HL-60 (cell line): ENCODE data around the gene FCGBP.

Source experiments
- DNase-seq, 2 experiments: peaks; one replicate each; pipeline ENCODE4 v3.0.0-alpha.2; 2010 to 2020; ENCODE audit warnings: low read depth in 1 of 2, low spot score in 1 of 2
- H3K27ac ChIP-seq: fragments of 250-450 bp; sonication (Bioruptor Pico); replicated peaks from 2 replicates; pipeline ENCODE4 v1.5.1; 2020; ENCODE audit warnings: mild to moderate bottlenecking, moderate library complexity
- H3K27me3 ChIP-seq: fragments of 250-450 bp; sonication (Bioruptor Pico); 2 replicates; pipeline ENCODE4 v1.5.1; 2021; ENCODE audit warnings: mild to moderate bottlenecking, moderate library complexity; ENCODE audit not compliant: insufficient read depth, poor library complexity, severe bottlenecking
- H3K4me3 ChIP-seq: replicated peaks from 2 replicates; pipeline ENCODE4 v1.5.1; 2011; ENCODE audit warnings: mild to moderate bottlenecking, control low read depth, low read length; ENCODE audit not compliant: insufficient read depth
- GABPA ChIP-seq: IDR thresholded peaks from 2 replicates; pipeline ENCODE4 v1.6.1; 2012; ENCODE audit warnings: low read depth
- POLR2AphosphoS5 ChIP-seq: IDR thresholded peaks from 2 replicates; pipeline ENCODE4 v1.6.1; 2012; ENCODE audit warnings: low read depth
- SPI1 ChIP-seq: IDR thresholded peaks from 2 replicates; pipeline ENCODE4 v1.6.1; 2012; ENCODE audit warnings: low read depth, mild to moderate bottlenecking, borderline replicate concordance
- TF ChIP-seq, protein P1 (sequence below): IDR thresholded peaks from 2 replicates; pipeline ENCODE4 v1.6.1; 2012; ENCODE audit warnings: low read depth; ENCODE audit not compliant: insufficient replicate concordance
- TF ChIP-seq, protein P2 (sequence below): IDR thresholded peaks from one replicate; pipeline ENCODE4 v1.5.1; 2011; ENCODE audit warnings: low read length, control low read depth, inconsistent platforms; ENCODE audit not compliant: insufficient read depth

Gene FCGBP

DNA sequence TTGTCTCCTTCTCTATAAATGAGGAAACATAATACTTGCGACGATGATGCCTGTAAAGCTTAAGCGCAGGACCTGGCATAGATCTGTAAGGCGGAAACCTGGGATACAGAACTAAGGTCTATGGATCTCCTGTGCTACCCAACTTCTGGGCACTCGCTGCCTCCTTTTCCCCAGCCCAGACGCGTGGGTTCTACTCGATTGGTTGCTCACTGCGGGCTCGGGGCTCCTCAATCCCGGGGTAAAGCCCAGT, 35.9 kb upstream of the FCGBP start:
- peak in 1 of 2 experiments; percentile 58 for DNase-seq
- Histone ChIP-seq H3K4me3 (peak overlapping the region; percentile 79), H3K27me3 (no peaks in the 10 kb centered on the region), H3K27ac (peak overlapping the region; percentile 70)
- TF ChIP-seq POLR2AphosphoS5 (no peak), SPI1 (no peak), GABPA (no peak)
- TF ChIP-seq, protein P1, sequence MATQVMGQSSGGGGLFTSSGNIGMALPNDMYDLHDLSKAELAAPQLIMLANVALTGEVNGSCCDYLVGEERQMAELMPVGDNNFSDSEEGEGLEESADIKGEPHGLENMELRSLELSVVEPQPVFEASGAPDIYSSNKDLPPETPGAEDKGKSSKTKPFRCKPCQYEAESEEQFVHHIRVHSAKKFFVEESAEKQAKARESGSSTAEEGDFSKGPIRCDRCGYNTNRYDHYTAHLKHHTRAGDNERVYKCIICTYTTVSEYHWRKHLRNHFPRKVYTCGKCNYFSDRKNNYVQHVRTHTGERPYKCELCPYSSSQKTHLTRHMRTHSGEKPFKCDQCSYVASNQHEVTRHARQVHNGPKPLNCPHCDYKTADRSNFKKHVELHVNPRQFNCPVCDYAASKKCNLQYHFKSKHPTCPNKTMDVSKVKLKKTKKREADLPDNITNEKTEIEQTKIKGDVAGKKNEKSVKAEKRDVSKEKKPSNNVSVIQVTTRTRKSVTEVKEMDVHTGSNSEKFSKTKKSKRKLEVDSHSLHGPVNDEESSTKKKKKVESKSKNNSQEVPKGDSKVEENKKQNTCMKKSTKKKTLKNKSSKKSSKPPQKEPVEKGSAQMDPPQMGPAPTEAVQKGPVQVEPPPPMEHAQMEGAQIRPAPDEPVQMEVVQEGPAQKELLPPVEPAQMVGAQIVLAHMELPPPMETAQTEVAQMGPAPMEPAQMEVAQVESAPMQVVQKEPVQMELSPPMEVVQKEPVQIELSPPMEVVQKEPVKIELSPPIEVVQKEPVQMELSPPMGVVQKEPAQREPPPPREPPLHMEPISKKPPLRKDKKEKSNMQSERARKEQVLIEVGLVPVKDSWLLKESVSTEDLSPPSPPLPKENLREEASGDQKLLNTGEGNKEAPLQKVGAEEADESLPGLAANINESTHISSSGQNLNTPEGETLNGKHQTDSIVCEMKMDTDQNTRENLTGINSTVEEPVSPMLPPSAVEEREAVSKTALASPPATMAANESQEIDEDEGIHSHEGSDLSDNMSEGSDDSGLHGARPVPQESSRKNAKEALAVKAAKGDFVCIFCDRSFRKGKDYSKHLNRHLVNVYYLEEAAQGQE = no peak
- TF ChIP-seq, protein P2, sequence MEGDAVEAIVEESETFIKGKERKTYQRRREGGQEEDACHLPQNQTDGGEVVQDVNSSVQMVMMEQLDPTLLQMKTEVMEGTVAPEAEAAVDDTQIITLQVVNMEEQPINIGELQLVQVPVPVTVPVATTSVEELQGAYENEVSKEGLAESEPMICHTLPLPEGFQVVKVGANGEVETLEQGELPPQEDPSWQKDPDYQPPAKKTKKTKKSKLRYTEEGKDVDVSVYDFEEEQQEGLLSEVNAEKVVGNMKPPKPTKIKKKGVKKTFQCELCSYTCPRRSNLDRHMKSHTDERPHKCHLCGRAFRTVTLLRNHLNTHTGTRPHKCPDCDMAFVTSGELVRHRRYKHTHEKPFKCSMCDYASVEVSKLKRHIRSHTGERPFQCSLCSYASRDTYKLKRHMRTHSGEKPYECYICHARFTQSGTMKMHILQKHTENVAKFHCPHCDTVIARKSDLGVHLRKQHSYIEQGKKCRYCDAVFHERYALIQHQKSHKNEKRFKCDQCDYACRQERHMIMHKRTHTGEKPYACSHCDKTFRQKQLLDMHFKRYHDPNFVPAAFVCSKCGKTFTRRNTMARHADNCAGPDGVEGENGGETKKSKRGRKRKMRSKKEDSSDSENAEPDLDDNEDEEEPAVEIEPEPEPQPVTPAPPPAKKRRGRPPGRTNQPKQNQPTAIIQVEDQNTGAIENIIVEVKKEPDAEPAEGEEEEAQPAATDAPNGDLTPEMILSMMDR = no peak

DNA sequence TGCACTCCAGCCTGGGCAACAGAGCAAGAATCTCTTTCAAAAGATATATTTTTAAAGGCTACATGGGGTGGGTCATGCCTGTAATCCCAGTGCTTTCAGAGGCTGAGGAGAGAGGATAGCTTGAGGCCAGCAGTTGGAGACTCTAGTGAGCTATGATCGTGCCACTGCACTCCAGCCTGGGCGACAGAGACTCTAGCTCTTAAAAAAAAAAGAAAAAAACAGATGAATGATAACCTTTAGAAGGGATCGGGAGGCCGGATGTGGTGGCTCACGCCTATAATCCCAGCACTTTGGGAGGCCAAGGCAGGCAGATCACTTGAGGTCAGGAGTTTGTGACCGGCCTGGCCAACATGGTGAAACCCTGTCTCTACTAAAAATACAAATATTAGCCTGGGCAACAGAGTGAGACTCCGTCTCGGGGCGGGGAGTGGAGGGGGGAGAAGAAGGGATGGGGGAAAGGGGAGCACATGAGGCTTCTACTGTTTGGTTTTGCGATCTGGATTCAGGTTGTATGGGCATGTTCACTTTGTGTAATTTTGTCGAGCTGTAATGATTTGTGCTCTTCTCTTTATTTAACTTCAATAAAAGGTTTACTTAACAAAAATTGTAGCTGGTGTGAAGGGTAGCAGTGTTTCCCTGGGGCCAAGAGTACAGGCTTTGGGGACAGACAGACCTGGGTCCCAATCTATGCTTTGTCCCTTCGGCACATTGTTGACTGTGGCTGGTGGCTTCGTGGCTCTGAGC, 35.4 kb upstream of the FCGBP start:
- H3K27ac ChIP-seq = peak overlapping the region; percentile 70
- no peak for DNase-seq
- TF ChIP-seq POLR2AphosphoS5 = no peak
- no peak for TF ChIP-seq SPI1
- TF ChIP-seq, protein P2 = no peak
- TF ChIP-seq GABPA = no peak
- TF ChIP-seq, protein P1 = no peak
- H3K4me3 ChIP-seq = peak overlapping the region; percentile 79
- H3K27me3 ChIP-seq = no peaks in the 10 kb centered on the region

DNA sequence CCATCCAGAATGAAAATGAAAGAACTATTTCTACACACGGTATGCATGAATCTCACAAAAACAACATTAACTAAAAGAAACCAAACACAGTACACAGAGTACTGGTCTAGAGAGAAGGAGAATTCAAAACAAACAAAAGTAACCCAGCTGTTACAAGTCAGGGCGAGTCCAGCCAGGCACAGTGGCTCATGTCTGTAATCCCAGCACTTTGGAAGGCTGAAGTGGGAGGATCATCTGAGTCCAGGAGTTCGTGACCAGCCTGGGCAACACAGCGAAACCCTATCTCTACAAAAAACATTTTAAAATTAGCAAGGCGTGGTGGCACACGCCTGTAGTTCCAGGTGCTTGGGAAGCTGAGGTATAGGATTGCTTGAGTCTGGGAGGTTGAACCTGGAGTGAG, 34.8 kb upstream of the FCGBP start:
- TF ChIP-seq GABPA = no peak
- TF ChIP-seq POLR2AphosphoS5 = no peak
- TF ChIP-seq, protein P1 = no peak
- TF ChIP-seq SPI1 = no peak
- TF ChIP-seq, protein P2 = no peak
- Histone ChIP-seq H3K4me3 (no peak overlapping the region), H3K27me3 (no peaks in the 10 kb centered on the region), H3K27ac (no peak overlapping the region)
- DNase-seq = no peak
